ENCODE results near the gene GRIN1.

Gene GRIN1

DNA sequence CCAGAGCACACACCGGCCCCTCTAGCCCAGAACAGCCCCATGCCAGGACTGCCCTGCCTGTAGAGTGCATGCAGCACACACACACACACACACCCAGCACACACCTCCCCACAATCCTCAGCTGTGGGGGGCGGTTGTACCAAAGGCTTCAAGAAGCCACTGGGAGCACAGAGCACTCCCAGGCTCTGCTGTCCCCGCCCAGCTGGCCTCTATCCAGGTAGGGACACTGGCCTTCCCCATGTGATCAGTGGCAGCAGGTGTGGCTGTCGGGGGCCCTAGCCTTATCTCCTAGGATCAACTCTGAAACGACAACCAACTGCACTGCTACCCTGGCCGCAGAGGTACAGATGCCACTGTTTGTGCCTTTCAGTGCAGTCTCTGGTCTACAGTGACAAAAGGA is 47.4 kb downstream of the GRIN1 start:
- H3K4me1 ChIP-seq (ENCODE audit: control insufficient read depth, insufficient read depth, low read length, poor library complexity, severe bottlenecking), result peaks cover 21% of the 10 kb centered on the region
- H3K36me3 ChIP-seq (ENCODE audit: control insufficient read depth, insufficient read depth, low read length), result peaks cover 51% of the 10 kb centered on the region
- no peaks in the 10 kb centered on the region for H3K9me3 ChIP-seq (ENCODE audit: control insufficient read depth, low read length)
- no peak overlapping the region for H3K4me3 ChIP-seq (ENCODE audit: extremely low read depth, insufficient read depth, low read length, poor library complexity, severe bottlenecking)
- 93 to 96% methylated on average over 5 to 6 of the region's 6 CpGs for WGBS, 2 experiments (ENCODE audit: insufficient coverage in 2 of 2)
- no peak overlapping the region for H3K27ac ChIP-seq (ENCODE audit: low read depth, low read length, severe bottlenecking)

DNA sequence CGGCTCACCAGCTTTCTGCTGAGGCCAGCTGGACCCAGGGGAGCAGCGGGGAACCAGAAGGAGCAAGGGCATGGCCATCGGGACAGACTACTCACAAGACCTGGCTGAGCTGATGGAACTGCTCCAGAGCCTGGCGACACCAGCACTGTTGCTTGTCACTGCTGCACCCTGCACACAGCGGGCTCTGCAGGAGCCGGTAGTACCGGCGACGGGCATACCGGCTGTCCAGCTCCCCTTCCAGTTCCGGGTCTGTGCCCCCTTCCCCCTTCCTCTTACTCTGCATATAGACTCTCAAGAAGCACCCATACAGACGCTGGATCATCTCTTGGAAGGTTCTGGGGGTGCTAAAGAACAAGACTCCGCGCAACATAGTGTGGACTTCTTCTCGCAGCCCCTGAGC is 48.4 kb downstream of the GRIN1 start:
- Histone ChIP-seq H3K4me1 (ENCODE audit: control insufficient read depth, insufficient read depth, low read length, poor library complexity, severe bottlenecking) (peaks cover 21% of the 10 kb centered on the region), H3K36me3 (ENCODE audit: control insufficient read depth, insufficient read depth, low read length) (peaks cover 51% of the 10 kb centered on the region), H3K4me3 (ENCODE audit: extremely low read depth, insufficient read depth, low read length, poor library complexity, severe bottlenecking) (peak overlapping the region; percentile 91), H3K27ac (ENCODE audit: low read depth, low read length, severe bottlenecking) (no peak overlapping the region), H3K9me3 (ENCODE audit: control insufficient read depth, low read length) (no peaks in the 10 kb centered on the region)
- 89 to 95% methylated on average over 15 of the region's 15 CpGs for WGBS, 2 experiments (ENCODE audit: insufficient coverage in 2 of 2)

DNA sequence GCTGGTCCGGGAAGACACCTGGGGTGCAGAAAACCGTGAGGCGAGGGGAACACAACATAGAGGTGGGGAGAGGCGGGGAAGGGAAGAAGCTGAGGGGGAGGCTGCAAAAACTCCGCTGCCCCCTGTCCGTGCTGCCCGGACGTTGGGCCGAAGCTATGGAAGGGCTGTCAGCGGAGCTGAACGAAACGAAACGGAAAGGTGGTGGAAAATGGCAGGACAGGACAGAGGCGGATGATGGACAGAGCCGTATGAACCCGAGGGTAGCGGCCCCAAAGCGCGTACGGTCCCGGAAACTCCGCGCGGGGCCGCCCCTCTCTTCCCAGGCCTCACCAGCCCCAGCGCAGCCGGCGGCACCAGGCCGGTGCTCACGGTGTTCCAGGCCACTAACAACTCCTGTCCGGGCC is 49.1 kb downstream of the GRIN1 start:
- H3K4me1 ChIP-seq (ENCODE audit: control insufficient read depth, insufficient read depth, low read length, poor library complexity, severe bottlenecking), result peaks cover 21% of the 10 kb centered on the region
- 0 to 1% methylated on average over 22 to 29 of the region's 31 CpGs for WGBS, 2 experiments (ENCODE audit: insufficient coverage in 2 of 2)
- no peaks in the 10 kb centered on the region for H3K9me3 ChIP-seq (ENCODE audit: control insufficient read depth, low read length)
- H3K4me3 ChIP-seq (ENCODE audit: extremely low read depth, insufficient read depth, low read length, poor library complexity, severe bottlenecking), result peak overlapping the region; percentile 91
- peaks cover 46% of the 10 kb centered on the region for H3K36me3 ChIP-seq (ENCODE audit: control insufficient read depth, insufficient read depth, low read length)
- H3K27ac ChIP-seq (ENCODE audit: low read depth, low read length, severe bottlenecking), result peak overlapping the region; percentile 94

DNA sequence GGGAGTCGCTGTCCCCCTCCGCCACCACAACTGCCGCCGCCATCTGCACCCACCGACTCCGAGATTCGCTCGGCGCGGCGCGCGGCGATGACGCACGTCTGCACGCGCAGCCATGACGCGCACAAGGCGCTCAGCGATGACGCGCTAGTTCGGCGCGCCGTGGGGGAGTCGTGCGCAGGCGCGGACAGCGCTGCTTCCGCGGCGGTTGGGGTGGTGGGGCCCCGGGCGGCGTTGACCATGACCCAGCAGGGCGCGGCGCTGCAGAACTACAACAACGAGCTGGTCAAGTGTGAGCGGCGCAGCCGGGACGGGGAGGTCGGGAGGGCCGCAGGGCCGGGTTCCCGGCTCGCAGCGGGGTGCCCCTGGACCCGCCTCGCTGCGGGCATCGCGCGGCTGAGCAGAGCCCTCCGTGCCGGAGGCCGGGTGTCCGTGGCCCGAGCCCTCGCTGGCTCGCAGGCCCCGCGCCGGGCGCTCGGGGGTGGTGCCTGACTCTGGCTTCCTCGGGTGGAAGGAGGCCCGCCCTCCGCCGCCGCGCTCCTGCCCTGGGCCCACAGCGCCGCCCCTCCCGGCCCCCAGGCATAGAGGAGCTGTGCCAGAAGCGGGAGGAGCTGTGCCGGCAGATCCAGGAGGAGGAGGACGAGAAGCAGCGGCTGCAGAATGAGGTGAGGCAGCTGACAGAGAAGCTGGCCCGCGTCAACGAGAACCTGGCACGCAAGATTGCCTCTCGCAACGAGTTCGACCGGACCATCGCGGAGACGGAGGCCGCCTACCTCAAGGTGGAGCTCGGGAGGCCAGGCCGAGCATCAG is 49.7 kb downstream of the GRIN1 start, which contains the start of the genes ANAPC2 and SSNA1:
Gene ANAPC2, minus strand, starts transcription at position 71 of the 807 bp plus-strand sequence. Its CDS starts 28 bp downstream, at position 43.
Gene SSNA1, plus strand, starts transcription at position 187 of the 807 bp plus-strand sequence. Its CDS starts 51 bp downstream, at position 238.
- Histone ChIP-seq H3K9me3 (ENCODE audit: control insufficient read depth, low read length) (no peaks in the 10 kb centered on the region), H3K36me3 (ENCODE audit: control insufficient read depth, insufficient read depth, low read length) (peaks cover 42% of the 10 kb centered on the region), H3K4me1 (ENCODE audit: control insufficient read depth, insufficient read depth, low read length, poor library complexity, severe bottlenecking) (peaks cover 21% of the 10 kb centered on the region), H3K4me3 (ENCODE audit: extremely low read depth, insufficient read depth, low read length, poor library complexity, severe bottlenecking) (peak within 1 kb of the TSS; percentile 91), H3K27ac (ENCODE audit: low read depth, low read length, severe bottlenecking) (peak within 1 kb of the TSS; percentile 94)
- WGBS, 2 experiments (ENCODE audit: insufficient coverage in 2 of 2), result 0 to 1% methylated on average over 77 to 94 of the region's 98 CpGs

DNA sequence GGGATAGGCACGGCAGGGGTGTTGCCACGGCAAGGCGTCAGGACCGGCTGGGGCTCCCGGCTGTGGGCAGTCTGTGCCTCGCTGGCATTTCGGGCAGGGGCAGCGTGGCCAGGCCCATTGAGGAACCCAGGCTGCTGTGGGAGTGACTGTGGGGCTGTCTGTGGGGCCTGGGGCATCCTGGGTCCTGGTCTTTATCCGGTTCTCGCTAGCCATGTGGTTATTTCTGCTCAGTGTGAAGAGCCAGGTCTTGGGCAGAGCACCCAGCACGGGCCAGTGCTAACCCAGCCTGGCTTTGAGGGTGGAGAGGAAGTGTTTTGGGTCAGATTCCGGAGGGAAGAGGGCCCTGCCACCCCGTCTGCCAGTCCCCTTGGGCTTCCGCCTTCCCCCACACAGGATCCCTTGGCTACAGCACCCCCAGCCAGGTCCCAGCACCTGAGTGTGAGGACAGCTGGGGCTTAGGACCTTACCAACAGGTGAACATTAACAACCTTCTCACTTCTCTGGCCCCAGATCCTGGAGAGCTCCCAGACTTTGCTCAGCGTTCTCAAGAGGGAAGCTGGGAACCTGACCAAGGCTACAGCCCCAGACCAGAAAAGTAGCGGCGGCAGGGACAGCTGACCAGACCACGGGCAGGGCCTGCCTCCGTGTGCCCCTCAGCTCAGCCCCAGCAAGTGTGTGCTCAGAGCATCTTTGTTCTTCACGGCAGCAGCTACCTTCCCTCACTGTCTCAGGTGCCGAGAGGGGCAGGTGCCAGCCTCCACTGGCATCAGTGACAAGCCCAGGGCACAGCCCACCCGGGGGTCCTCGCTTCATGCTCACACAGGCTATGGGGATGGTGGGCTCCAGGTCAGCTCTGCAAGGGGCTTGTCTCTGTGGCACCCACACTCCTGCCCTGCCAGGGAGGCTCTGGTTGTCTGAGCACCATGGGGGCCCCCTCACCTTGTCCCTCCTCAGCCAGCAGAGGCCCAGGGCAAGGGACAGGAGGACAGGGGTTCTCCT is 50.6 kb downstream of the GRIN1 start:
- Histone ChIP-seq H3K4me3 (ENCODE audit: extremely low read depth, insufficient read depth, low read length, poor library complexity, severe bottlenecking) (peak overlapping the region; percentile 91), H3K4me1 (ENCODE audit: control insufficient read depth, insufficient read depth, low read length, poor library complexity, severe bottlenecking) (peaks cover 21% of the 10 kb centered on the region), H3K27ac (ENCODE audit: low read depth, low read length, severe bottlenecking) (peak overlapping the region; percentile 94), H3K9me3 (ENCODE audit: control insufficient read depth, low read length) (no peaks in the 10 kb centered on the region), H3K36me3 (ENCODE audit: control insufficient read depth, insufficient read depth, low read length) (peaks cover 39% of the 10 kb centered on the region)
- 54 to 56% methylated on average over 18 to 21 of the region's 23 CpGs for WGBS, 2 experiments (ENCODE audit: insufficient coverage in 2 of 2)

DNA sequence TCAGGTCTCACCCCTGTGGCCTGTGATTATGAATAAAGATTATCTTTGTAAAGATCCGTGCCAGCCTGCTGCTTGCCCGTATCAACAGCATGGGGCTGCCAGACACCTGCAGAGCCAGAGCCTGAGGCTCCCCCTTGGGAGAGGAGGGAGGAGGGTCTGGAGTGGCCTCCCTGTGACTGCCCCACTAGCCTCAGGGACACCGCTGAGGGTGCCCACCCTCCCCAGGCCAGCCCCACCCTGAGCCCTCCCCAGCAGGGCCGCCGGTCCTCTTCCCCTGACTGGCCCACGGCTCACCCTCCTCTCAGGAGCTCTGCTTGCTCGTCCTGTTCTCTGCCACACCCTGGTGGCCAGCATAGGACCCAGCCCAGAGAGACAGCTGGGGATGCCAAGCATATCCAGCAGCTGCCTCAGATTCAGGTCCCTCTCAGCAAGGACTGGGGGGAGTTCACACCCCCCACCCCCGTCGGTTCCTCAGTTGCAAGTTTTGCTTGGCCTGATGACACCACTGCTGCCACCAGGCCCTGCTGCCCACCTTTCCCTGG is 51.4 kb downstream of the GRIN1 start:
- peaks cover 39% of the 10 kb centered on the region for H3K36me3 ChIP-seq (ENCODE audit: control insufficient read depth, insufficient read depth, low read length)
- H3K4me1 ChIP-seq (ENCODE audit: control insufficient read depth, insufficient read depth, low read length, poor library complexity, severe bottlenecking), result peaks cover 21% of the 10 kb centered on the region
- no peak overlapping the region for H3K4me3 ChIP-seq (ENCODE audit: extremely low read depth, insufficient read depth, low read length, poor library complexity, severe bottlenecking)
- no peak overlapping the region for H3K27ac ChIP-seq (ENCODE audit: low read depth, low read length, severe bottlenecking)
- WGBS, 2 experiments (ENCODE audit: insufficient coverage in 2 of 2), result 91 to 100% methylated on average over 2 to 7 of the region's 9 CpGs
- no peaks in the 10 kb centered on the region for H3K9me3 ChIP-seq (ENCODE audit: control insufficient read depth, low read length)

DNA sequence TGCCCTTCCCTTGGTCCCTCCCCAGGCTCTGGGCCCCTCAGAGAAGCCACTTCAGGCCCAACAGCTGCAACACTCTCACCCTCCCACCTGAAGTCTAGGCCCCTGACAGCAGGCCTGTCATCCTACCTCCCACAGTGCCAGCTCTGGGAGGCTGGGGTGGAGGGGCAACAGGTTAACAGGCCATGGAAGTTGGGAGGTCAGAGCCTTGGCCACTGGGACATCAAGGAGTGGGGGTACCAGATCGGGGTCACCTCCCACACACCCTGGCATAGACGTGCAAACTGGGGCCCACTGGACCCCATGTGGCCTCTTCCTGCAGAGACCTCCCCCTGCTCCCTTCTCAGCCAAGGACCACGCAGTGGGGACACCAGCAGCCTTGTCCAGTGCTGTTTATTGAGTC is 52.3 kb downstream of the GRIN1 start:
- no peak overlapping the region for H3K4me3 ChIP-seq (ENCODE audit: extremely low read depth, insufficient read depth, low read length, poor library complexity, severe bottlenecking)
- WGBS, 2 experiments (ENCODE audit: insufficient coverage in 2 of 2), result 100% methylated on average over 1 to 3 of the region's 3 CpGs
- no peak overlapping the region for H3K27ac ChIP-seq (ENCODE audit: low read depth, low read length, severe bottlenecking)

DNA sequence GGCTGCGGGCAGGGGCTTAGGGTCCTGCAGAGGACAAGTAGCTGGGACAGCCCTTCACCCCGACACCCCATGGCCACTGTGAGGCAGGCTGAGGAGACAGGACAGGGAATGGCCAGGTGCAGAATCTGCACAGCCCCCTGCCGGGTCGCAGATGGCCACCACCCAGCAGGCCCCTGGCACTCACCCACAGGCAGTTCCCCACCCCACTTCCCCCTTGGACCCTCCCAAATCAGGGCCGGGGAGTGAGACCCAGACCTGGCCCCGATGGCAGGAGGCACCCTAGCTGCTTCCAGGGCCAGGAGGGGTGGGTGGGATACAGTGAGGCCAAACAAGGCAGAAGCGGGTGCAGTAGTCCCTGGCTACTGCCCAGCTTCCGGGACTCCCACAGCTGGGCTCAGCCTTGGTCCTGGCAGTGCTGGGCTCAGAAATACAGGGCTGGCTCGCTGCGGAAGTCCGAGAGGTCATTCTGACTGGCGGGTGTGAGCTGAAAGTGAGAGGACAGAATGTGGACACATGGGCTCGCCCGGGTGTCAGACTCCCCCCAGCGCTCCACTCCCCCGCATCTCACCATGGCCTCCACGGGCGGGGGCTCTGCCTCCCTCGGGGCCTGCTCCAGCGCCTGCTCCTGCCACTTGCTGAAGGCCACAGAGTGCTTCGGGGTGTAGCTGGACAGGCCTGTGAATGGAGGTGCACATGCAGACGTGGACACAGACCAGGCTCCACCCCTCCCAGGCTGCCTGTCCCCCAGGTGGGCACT is 52.9 kb downstream of the GRIN1 start:
- Histone ChIP-seq H3K27ac (ENCODE audit: low read depth, low read length, severe bottlenecking) (no peak overlapping the region), H3K36me3 (ENCODE audit: control insufficient read depth, insufficient read depth, low read length) (peaks cover 26% of the 10 kb centered on the region)
- WGBS, 2 experiments (ENCODE audit: insufficient coverage in 2 of 2), result 94 to 95% methylated on average over 10 to 17 of the region's 22 CpGs

More for the DNA sequence above, 52.3 kb downstream of the GRIN1 start:
- Histone ChIP-seq H3K4me1 (ENCODE audit: control insufficient read depth, insufficient read depth, low read length, poor library complexity, severe bottlenecking) (peaks cover 21% of the 10 kb centered on the region), H3K9me3 (ENCODE audit: control insufficient read depth, low read length) (no peaks in the 10 kb centered on the region), H3K36me3 (ENCODE audit: control insufficient read depth, insufficient read depth, low read length) (peaks cover 31% of the 10 kb centered on the region)

DNA sequence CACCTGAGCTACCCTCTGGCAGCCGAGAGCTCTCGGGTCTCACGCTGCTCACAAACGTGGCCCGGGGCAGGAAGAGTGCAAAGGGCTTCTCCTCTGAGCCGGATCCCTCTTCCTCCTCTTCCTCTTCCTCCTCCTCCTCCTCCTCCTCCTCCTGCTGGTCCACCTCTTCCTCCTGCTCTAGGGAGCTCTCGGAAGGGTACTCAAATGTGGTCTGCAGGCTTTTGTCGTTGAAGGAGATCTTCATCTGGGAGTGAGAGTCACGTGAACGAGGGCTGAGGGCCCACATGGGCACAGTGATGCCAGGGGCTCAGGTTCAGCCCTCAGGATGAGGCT is 53.5 kb downstream of the GRIN1 start:
- Histone ChIP-seq H3K36me3 (ENCODE audit: control insufficient read depth, insufficient read depth, low read length) (peaks cover 20% of the 10 kb centered on the region), H3K4me1 (ENCODE audit: control insufficient read depth, insufficient read depth, low read length, poor library complexity, severe bottlenecking) (peaks cover 16% of the 10 kb centered on the region), H3K27ac (ENCODE audit: low read depth, low read length, severe bottlenecking) (no peak overlapping the region), H3K9me3 (ENCODE audit: control insufficient read depth, low read length) (no peaks in the 10 kb centered on the region), H3K4me3 (ENCODE audit: extremely low read depth, insufficient read depth, low read length, poor library complexity, severe bottlenecking) (no peak overlapping the region)
- WGBS, 2 experiments (ENCODE audit: insufficient coverage in 2 of 2), result 91 to 100% methylated on average over 4 to 9 of the region's 10 CpGs

More for the DNA sequence above, 52.9 kb downstream of the GRIN1 start:
- Histone ChIP-seq H3K4me1 (ENCODE audit: control insufficient read depth, insufficient read depth, low read length, poor library complexity, severe bottlenecking) (peaks cover 21% of the 10 kb centered on the region), H3K4me3 (ENCODE audit: extremely low read depth, insufficient read depth, low read length, poor library complexity, severe bottlenecking) (no peak overlapping the region), H3K9me3 (ENCODE audit: control insufficient read depth, low read length) (no peaks in the 10 kb centered on the region)

DNA sequence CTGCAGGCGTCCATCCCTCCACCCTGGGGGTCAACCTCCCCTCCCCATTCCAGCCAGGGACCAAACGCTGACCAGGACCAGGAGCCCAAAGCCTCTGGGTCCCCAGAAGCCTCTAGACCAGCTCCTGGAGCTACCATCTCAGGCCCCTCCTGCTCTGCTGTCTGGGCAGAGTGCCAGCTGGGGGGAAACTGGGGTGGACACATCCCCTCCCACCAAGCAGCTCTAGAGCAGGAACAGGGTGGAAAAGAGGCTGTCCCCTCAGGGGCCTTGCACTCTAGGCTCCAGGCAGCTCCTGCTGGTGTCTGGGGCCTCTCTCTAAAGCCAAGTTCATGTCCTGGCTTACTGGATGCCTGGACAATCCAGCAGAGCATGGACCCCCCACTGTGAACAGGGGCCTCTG is 53.9 kb downstream of the GRIN1 start:
- WGBS, 2 experiments (ENCODE audit: insufficient coverage in 2 of 2), result 90 to 92% methylated on average over 2 of the region's 2 CpGs
- Histone ChIP-seq H3K27ac (ENCODE audit: low read depth, low read length, severe bottlenecking) (no peak overlapping the region), H3K36me3 (ENCODE audit: control insufficient read depth, insufficient read depth, low read length) (peaks cover 20% of the 10 kb centered on the region), H3K4me3 (ENCODE audit: extremely low read depth, insufficient read depth, low read length, poor library complexity, severe bottlenecking) (no peak overlapping the region), H3K4me1 (ENCODE audit: control insufficient read depth, insufficient read depth, low read length, poor library complexity, severe bottlenecking) (peaks cover 12% of the 10 kb centered on the region), H3K9me3 (ENCODE audit: control insufficient read depth, low read length) (no peaks in the 10 kb centered on the region)

Data from mesodermal cell (in vitro differentiated cells).